H4 (cell line): ENCODE data around the gene AFF3. TPM values are rescaled to one million over a fixed set of nuclear protein-coding genes. Genes with fewer than 3 reads are reported as not detected.
"Not testable (repeated sequence)": the region's sequence is repeated elsewhere in the genome, so short reads cannot be mapped to it uniquely, and the experiment has no call there.

Experiments used
- DNase-seq: peaks from one replicate; pipeline ENCODE4 v3.0.0-alpha.2; 2015; ENCODE audit warnings: low spot score
- total RNA-seq: library from RNA; depleted of rRNA; stranded (reverse); fragments of >200 nt; shearing (Covaris generic); gene quantifications from 2 replicates; pipeline ENCODE4 v1.2.3, GENCODE V29; 2014

Gene AFF3
- total RNA-seq, 1 experiment from 2014 or later = 0.37 TPM

GRCh38 chr2:100107906-100108647, 34.3 kb downstream of the AFF3 start:
- no peak for DNase-seq

DNA sequence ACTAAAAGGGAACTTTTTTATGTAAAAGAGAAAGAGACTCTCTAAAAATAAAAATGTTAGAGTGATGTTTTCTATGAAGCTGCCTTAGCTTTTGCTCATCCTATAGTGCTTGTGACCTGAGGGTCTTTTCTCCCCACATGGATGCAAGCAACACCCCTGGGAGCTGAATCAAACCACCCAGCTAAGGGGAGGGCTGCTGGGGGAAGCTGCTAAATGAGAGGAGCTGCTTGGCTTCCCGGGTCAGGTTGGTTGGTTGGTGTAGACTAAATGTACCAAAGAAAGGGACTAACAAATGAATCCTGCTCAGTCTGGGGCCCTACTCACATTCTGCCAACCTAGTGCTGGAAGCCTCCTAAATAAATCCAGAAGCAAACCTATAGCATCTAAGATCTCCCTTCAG, 35.0 kb downstream of the AFF3 start:
- DNase-seq = no peak

DNA sequence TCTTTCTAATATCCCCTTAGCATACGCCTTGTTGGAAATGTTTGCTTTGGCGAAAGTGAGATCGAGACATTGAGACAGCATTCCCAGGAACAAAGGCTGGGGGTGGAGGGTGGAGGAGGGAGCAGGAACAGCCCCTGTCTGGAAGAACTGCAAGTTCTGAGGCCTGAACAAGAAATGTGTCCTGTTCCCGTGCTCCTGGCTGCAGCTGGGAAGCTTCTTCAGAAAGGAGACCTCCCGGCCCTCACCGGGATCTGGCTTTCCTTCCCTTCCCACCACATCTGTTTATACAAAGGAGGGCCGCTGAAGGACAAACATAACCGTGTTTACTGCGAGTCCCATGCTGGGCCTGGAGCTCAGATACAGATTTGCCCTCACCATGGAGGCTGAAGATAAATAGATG, 35.9 kb downstream of the AFF3 start:
- DNase-seq = peak; percentile 19

GRCh38 chr2:100105678-100106054, 36.7 kb downstream of the AFF3 start:
- DNase-seq = no peak

GRCh38 chr2:100104718-100105677, 37.4 kb downstream of the AFF3 start:
- DNase-seq = no peak

DNA sequence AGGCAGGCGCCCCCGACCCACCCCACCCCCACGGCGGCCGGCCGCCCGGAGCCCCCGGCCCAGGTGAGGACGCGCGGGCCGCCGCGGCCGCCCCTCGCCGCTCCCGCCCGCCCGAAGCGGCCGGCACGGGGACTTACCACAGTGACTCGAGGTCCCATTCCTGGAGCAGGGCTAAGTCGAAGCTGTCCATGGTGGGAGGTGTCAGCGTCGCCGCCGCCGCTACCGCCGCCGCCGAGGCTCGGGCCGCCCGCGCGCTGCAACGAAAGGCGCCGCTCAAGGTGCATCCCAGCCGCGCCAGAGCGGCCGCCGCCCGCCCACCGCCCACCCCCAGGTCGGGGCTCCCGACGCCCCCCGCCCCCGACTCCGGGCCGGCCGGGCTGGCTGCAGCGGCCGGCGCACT, 38.1 kb downstream of the AFF3 start:
- not testable (repeated sequence) for DNase-seq

- not testable (repeated sequence) for DNase-seq
Measured at GRCh38 chr2:100103527-100104252, 38.7 kb downstream of the AFF3 start.

DNA sequence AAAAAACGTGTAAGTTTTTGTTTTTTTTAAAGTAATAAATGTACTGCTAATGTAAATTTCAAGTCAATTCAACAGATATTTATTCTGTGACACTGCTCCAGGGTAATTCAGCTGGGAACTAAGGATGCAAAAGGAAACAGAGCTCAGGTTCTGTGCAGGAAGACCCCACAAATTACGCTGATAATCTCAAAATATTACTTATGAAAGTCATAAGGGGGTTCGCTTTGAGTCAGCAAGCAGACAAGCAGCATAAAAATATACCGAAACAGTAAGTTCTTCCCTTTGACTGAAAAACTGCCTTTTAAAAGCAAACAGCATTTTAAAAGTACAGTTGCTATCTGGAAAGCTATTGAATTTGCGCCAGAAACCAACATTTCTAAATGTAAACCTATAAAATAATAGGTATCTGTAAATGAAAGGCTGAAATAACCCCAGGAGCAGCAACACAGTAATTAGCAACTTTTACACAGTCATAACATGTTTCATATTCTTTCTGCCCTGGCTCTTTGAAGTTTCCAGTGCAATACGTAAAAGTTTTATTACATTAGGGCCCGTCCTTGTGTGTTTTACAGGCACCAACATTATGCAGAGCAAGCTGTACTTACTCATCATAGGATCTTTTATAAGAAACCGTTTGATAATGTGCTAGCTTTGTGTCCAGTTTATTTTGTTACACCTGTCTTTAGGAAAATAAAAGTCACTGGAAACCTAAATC, 39.8 kb downstream of the AFF3 start:
- DNase-seq = not testable (repeated sequence)

DNA sequence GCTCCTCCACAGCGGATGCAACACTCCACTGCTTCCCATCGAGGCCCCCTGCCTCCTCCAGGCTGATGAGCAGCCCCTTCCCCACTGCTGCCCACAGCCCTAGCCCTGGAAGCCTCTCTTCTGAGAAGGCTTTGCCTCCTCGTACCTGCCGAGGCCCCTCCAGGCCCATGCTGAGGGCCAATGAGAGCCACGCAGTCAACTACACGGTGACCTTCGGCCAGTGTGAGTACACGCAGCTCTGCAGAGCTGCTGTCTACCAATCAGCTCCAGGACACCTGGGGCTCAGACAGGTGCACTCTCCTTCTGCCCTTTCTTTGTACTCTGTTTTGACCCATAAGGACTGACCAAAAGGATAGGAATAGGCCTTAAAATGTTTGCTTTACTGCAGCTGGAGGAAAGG, 43.5 kb downstream of the AFF3 start:
- DNase-seq = not testable (repeated sequence)

DNA sequence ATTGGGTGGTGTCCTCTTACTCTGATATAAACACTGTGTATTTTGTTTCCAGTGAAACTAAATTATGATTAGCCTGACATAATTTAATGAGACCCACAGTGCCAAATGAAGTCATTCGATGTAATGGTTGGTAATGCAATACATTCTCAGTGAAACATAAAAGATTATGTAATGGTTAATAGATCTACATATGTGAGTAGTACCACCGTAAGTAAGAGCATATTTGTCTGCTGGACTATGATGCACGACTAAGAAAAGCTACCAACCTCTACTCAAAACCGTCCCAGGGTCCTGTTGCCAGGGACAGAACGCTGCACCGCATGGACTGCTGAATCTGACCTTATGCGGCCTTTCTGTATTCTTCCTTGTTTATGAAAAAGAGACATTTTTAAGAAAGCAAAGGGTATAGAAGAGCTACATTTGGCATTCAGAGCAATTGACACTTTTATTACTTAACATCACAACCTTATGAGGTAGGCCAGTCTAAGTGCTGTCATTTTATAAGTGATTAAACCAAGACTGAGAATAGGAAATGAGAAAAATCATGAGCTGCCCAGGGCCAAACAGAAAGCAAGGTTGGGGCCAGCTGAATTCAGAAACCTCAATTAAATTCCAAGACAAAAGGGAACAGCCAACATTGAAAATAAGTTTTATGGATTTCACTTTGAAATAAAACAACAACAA, 44.6 kb downstream of the AFF3 start:
- not testable (repeated sequence) for DNase-seq

DNA sequence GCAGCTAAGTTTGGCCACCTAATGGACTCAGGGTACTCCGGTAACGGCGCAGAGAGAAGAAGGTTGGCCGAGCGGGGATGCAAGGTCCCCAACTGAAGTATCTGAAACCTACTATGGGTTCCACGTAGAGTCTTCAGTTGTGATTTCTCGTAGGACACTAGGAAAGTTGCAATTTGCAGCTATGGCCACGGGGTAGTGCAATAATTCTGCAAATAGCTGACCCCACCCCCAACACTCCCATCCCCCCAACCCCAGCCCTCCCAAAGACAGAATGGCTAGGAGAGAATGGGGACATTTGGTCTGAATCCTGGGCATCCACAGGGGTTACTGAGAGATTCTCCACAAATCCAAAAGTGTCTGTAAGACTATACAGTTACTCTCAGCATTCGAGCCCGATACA, 46.5 kb downstream of the AFF3 start:
- DNase-seq = not testable (repeated sequence)

DNA sequence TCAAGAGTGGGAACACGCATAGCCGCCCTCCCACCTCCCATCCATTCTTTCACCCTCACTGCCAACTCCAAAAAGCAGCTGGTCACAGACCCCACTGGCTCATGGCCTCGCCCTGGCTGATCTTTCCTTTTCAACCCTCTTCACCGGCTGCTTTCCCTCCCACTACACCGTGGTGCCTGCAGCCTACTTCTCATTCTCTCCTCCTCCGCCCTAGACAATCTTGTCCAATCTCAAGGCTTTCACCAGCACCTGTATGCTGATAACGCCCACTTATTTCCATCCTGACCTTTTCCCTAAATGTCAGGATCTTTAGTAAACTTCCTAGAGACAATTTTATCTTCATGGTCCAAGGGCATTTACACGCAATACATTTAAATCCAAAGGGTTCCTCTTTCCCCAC, 50.6 kb downstream of the AFF3 start:
- not testable (repeated sequence) for DNase-seq

GRCh38 chr2:100085744-100086143, 56.6 kb downstream of the AFF3 start:
- not testable (repeated sequence) for DNase-seq

DNA sequence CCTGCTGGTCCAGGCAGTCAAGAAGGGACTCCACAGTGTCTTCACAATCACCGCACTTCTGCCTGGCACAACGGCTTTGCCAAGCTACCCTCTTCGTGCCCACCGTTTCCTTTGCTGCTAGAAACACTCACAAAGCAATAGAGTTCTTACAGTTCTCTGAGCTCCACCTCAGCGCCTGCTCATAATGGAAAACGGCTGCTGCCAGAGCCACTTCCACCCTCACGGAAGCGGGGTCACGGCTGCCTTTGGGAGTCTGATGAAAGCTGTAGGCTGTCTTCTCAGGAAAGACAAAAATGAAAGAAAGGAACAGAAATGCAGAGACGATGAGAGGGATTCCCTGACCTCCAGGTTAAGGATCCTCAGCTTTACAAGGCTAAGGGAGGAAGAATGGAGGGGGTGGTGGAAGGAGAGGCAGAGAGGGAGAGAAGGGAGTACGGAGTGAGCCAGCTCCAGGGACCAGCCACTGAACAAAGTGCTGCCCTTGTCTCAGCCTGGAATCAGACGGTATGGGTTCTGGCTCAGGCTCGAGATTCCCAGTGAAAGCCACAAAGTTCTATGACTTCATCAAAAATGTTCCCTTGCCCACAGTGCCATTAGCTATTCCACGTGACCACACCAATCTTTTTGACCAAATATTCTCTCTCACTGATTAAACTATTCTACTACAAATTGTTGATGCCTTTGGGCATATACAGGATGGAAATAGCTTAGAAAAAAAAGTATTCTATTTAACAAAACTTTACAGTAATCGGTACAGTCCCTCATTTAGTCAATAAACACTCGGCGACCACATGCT, 58.8 kb downstream of the AFF3 start:
- DNase-seq = peak; percentile 31

DNA sequence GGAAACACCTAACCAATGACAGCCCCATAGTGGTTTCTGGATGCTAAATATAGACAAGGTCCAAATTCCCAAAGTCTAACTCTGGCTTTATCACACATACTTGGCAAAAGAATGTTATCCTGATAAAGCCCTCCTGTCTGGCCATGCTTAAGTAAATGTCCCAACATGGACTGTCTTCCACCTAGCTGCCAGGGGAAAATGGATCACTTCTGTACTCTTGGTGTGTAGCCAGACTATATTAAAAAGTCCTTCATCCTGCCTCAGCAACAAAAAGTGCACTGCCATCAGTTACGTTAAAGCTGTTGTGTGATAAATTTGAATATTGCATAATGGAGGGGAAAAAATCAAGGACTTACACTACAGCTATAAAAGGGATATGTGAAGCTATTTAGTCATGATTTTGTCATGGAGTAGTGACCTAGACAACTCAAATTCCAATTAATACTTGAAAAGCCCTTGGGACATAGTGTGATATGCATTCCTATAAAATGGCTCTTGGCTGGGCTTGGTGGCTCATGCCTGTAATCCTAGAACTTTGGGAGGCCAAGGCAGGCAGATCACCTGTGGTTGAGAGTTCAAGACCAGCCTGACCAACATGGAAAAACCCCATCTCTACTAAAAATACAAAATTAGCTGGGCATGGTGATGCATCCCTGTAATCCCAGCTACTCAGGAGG, 60.0 kb downstream of the AFF3 start:
- DNase-seq = not testable (repeated sequence)

DNA sequence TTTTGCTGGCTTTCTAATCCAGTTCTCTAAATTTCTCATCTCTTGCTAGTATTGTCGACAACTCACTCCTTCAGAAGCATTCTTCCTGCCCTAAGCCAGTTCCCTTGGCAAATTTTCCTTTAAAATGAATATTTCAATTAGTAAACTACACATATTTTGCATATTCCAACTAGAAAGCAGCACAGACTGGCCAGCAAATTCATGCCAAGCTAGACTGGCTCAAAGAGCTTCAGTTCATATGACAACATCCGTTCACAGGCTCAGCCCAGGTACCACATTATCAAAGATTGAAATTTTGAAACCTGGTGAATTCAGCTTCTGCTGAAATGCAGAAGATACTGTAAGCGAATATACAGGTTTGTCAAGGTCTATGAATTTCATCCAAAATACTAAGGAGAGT, 64.5 kb downstream of the AFF3 start:
- no peak for DNase-seq

DNA sequence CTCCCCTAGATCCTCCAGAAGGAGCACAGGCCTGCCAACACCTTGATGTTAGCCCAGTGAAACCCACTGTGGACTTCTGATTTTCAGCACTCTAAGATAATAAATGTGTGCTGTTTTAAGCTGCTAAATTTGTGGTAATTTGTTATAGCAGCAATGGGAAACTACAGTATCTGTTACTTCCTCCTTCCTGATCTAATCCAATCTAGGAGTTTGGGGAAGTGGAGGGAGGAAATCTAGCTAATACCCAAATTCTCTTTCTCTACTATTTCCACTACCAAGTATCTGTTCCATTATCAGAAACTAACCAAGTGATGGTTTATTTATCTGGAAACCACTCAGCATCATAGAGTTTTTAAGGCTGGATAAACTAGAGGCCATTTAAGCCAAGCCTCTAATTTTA, 64.9 kb downstream of the AFF3 start:
- no peak for DNase-seq

DNA sequence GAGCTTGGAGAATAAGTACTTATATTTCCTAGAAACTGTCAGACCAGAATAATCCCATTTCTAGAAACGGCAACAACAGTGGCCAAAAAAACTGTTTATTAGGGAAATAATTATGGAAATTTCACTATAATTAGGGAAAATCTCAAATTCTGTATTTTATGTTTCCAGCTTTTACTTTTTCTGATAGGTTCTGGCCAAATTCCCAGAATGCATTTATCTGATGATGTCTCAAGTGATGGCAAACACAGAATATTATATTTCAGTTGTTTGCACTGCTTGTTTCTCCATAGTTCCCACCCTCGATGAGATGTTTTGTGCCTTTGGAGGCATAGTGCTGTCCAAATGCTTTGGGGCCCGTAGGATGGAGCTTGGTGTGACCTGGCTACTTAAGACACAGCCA, 66.9 kb downstream of the AFF3 start:
- no peak for DNase-seq

DNA sequence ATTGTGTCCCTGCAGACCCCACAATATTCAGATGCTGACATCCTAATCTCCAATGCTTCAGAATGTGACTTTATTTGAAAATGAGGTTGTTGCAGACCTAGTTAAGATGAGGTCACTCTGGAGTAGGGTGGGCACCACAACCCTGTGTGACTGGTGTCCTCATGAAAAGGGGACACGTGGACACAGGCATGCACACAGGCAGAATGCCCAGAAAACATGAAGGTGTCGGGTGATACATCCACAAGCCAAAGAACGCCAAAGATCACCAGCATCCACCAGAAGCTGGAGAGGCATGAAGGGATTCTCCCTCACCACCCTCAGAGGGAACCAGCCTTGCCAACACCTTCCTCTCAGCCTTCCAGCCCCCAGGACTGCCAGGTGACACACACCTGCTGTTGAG, 69.3 kb downstream of the AFF3 start:
- no peak for DNase-seq

DNA sequence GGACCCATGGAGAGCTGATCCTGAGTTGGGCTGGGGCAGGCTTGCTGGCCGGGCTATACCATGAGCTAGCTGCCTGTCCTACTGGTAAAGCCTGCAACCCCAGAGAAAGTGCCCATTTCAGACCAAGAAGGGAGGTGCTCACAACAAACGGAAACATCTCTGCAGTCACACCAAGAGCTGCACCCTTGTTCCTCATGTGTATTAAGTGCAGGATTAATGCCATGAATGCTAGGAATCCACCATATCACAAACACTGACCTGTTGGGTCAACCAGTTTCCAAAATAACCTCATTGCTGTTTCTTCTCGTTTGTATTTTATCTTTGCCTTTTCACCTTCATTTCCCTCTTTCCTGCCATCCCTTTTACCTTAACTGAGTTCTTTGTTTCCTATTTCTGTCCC, 69.9 kb downstream of the AFF3 start:
- no peak for DNase-seq
